Mesenchymal stem cell (in vitro differentiated cells and primary cell): Measurements from ENCODE around the gene GUCY2F.

ENCODE experiments used
- DNase-seq: peaks from one replicate; pipeline ENCODE4 v3.0.0-alpha.2; 2013
- H2AFZ ChIP-seq: one replicate; pipeline ENCODE4 v1.6.1; 2013; ENCODE audit warnings: low read depth, mild to moderate bottlenecking, control low read depth, inconsistent platforms, low read length, moderate library complexity
- H2AK5ac ChIP-seq: 2 replicates; pipeline ENCODE4 v1.6.1; 2013; ENCODE audit warnings: low read length, moderate library complexity, mild to moderate bottlenecking, inconsistent platforms; ENCODE audit not compliant: severe bottlenecking
- H2BK120ac ChIP-seq: one replicate; pipeline ENCODE4 v1.6.1; 2013; ENCODE audit warnings: low read depth, mild to moderate bottlenecking, inconsistent platforms, low read length, moderate library complexity
- H2BK12ac ChIP-seq, 2 experiments: one replicate each; pipeline ENCODE4 v1.6.1; 2013; ENCODE audit warnings: inconsistent platforms in 2 of 2, low read length in 2 of 2, mild to moderate bottlenecking in 2 of 2, moderate library complexity in 2 of 2, control low read depth in 1 of 2
- H2BK15ac ChIP-seq: one replicate; pipeline ENCODE4 v1.6.1; 2013; ENCODE audit warnings: mild to moderate bottlenecking, low read depth, inconsistent platforms; ENCODE audit not compliant: poor library complexity, severe bottlenecking
- H2BK5ac ChIP-seq: 2 replicates; pipeline ENCODE4 v1.6.1; 2013; ENCODE audit warnings: low read depth, mild to moderate bottlenecking, low read length, control low read depth, inconsistent platforms; ENCODE audit not compliant: poor library complexity, severe bottlenecking
- H3K14ac ChIP-seq, 2 experiments: one replicate each; pipeline ENCODE4 v1.6.1; 2013; ENCODE audit warnings: inconsistent platforms in 2 of 2, low read length in 2 of 2, control low read depth in 1 of 2, mild to moderate bottlenecking in 1 of 2, moderate library complexity in 1 of 2
- H3K18ac ChIP-seq, 2 experiments: one replicate each; pipeline ENCODE4 v1.6.1; 2013; ENCODE audit warnings: inconsistent platforms in 2 of 2, low read length in 2 of 2, control low read depth in 1 of 2, low read depth in 1 of 2, mild to moderate bottlenecking in 1 of 2
- H3K23ac ChIP-seq, 2 experiments: one replicate each; pipeline ENCODE4 v1.6.1; 2013; ENCODE audit warnings: inconsistent platforms in 2 of 2, low read length in 2 of 2, mild to moderate bottlenecking in 2 of 2, moderate library complexity in 2 of 2, control low read depth in 1 of 2
- H3K27ac ChIP-seq: 2 replicates; pipeline ENCODE4 v1.5.1; 2013; ENCODE audit warnings: mild to moderate bottlenecking, moderate library complexity, low read length, control low read depth, inconsistent platforms; ENCODE audit not compliant: poor library complexity, severe bottlenecking
- H3K27me3 ChIP-seq, 2 experiments: 2 replicates each; pipeline versions ENCODE4 v1.6.1 to v1.7.0; 2013; ENCODE audit warnings: low read length in 2 of 2, mild to moderate bottlenecking in 2 of 2, moderate library complexity in 2 of 2, control low read depth in 1 of 2, inconsistent platforms in 1 of 2; ENCODE audit not compliant: control insufficient read depth in 1 of 2, insufficient read depth in 1 of 2
- H3K36me3 ChIP-seq, 2 experiments: 2 replicates each; pipeline versions ENCODE4 v1.6.1 to v1.7.0; 2013; ENCODE audit warnings: low read length in 2 of 2, control low read depth in 1 of 2, inconsistent platforms in 1 of 2, low read depth in 1 of 2, mild to moderate bottlenecking in 1 of 2; ENCODE audit not compliant: insufficient read depth in 2 of 2, control insufficient read depth in 1 of 2
- H3K4ac ChIP-seq, 2 experiments: one replicate each; pipeline ENCODE4 v1.6.1; 2013; ENCODE audit warnings: inconsistent platforms in 2 of 2, low read length in 2 of 2, mild to moderate bottlenecking in 2 of 2, moderate library complexity in 2 of 2, control low read depth in 1 of 2, low read depth in 1 of 2
- H3K4me1 ChIP-seq: 2 replicates; pipeline ENCODE4 v1.6.1; 2013; ENCODE audit warnings: low read depth, low read length, control low read depth; ENCODE audit not compliant: control insufficient read depth, insufficient read depth
- H3K4me2 ChIP-seq: 2 replicates; pipeline ENCODE4 v1.6.1; 2013; ENCODE audit warnings: low read length, mild to moderate bottlenecking, inconsistent platforms; ENCODE audit not compliant: poor library complexity, severe bottlenecking
- H3K4me3 ChIP-seq, 2 experiments: 2 replicates each; pipeline versions ENCODE4 v1.5.1 to v1.7.0; 2013; ENCODE audit warnings: low read length in 2 of 2, mild to moderate bottlenecking in 2 of 2, control low read depth in 1 of 2, low read depth in 1 of 2; ENCODE audit not compliant: insufficient read depth in 1 of 2
- H3K79me1 ChIP-seq: replicated peaks from 2 replicates; pipeline ENCODE4 v1.6.1; 2013; ENCODE audit warnings: mild to moderate bottlenecking, control low read depth, low read length, inconsistent platforms; ENCODE audit not compliant: poor library complexity, severe bottlenecking
- H3K9ac ChIP-seq: 2 replicates; pipeline ENCODE4 v1.7.0; 2013; ENCODE audit warnings: mild to moderate bottlenecking, low read length, moderate library complexity
- H3K9me3 ChIP-seq: 2 replicates; pipeline ENCODE4 v1.7.0; 2013; ENCODE audit warnings: mild to moderate bottlenecking, low read length; ENCODE audit not compliant: control insufficient read depth
- H4K8ac ChIP-seq: one replicate; pipeline ENCODE4 v1.6.1; 2013; ENCODE audit warnings: inconsistent platforms, mild to moderate bottlenecking, low read length, moderate library complexity
- H4K91ac ChIP-seq: one replicate; pipeline ENCODE4 v1.6.1; 2013; ENCODE audit warnings: mild to moderate bottlenecking, low read length, inconsistent platforms
- WGBS: methylation state at CpG from one replicate; pipeline ENCODE4 v1.1.7; 2013; ENCODE audit warnings: mixed read lengths; 5-methylcytosine and 5-hydroxymethylcytosine counted together

GUCY2F gene

DNA sequence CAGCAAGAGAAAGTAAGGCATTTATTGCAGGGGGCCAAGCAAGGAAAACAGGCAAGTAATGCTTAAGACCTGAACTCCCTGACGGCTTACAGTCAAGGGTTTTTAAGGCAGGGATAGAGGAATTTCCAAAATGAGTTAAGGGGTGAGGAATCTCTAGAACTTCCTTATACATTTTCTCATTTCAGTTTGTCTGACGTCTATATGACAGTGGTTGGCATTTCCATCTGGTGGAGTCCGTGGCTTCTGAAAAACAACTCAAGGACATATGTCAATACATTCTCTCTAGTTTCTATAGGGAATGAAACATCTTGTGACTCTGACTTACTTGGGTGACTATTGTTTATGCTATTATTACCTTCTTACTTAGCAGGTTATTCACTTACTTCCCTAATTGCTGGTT, 19.3 kb upstream of the GUCY2F start:
- H3K4me3 ChIP-seq = no peak overlapping the region
- no peak overlapping the region for H3K14ac ChIP-seq
- no peaks in the 10 kb centered on the region for H3K9me3 ChIP-seq
- no peak overlapping the region for H2BK15ac ChIP-seq
- H3K27me3 ChIP-seq = peaks cover 0 to 76% of the 10 kb centered on the region in 2 experiments
- no peak overlapping the region for H4K8ac ChIP-seq
- no peaks in the 10 kb centered on the region for H3K36me3 ChIP-seq
- no peak overlapping the region for H3K9ac ChIP-seq
- H2BK12ac ChIP-seq = no peak overlapping the region
- no peak overlapping the region for H2BK120ac ChIP-seq
- H2BK5ac ChIP-seq = no peak overlapping the region
- no peak overlapping the region for H4K91ac ChIP-seq
- no peaks in the 10 kb centered on the region for H3K4me1 ChIP-seq
- no peak overlapping the region for H3K4me2 ChIP-seq
- H3K79me1 ChIP-seq = no peaks in the 10 kb centered on the region
- no peak overlapping the region for H3K23ac ChIP-seq
- H3K18ac ChIP-seq = no peak overlapping the region
- no peak overlapping the region for H3K27ac ChIP-seq
- no peak overlapping the region for H2AFZ ChIP-seq
- H3K4ac ChIP-seq = no peak overlapping the region
- DNase-seq = no peak
- H2AK5ac ChIP-seq = no peak overlapping the region
- WGBS = 86% methylated on average over 1 of the region's 3 CpGs

DNA sequence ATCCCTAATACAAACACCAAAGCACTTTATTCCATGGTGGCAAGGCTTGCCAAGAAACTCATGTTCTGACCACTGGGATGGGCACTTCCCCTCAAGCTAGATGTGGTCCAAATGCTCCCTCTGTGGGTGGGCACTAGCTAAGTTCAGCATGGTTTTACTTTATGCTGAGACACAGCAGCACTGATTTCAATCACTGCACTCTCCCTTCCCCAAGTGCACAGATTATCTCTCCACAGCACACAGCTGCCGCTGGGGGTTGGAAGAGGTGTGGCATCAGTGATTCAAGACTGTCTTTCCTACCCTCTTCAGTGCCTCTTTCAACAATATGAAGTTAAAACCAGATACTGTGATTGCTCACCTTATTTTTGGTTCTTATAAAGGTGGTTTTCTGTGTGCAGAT, 16.5 kb upstream of the GUCY2F start:
- Histone ChIP-seq H3K4me3 (no peak overlapping the region), H3K9ac (no peak overlapping the region), H2AFZ (no peak overlapping the region), H3K14ac (no peak overlapping the region), H2BK12ac (no peak overlapping the region), H3K9me3 (no peaks in the 10 kb centered on the region), H2BK5ac (no peak overlapping the region), H3K36me3 (no peaks in the 10 kb centered on the region), H4K8ac (no peak overlapping the region), H3K23ac (no peak overlapping the region), H4K91ac (no peak overlapping the region), H3K18ac (no peak overlapping the region), H3K4me1 (no peaks in the 10 kb centered on the region), H3K4me2 (no peak overlapping the region), H3K79me1 (no peaks in the 10 kb centered on the region), H3K27me3 (peaks cover 7 to 73% of the 10 kb centered on the region in 2 experiments), H2BK120ac (no peak overlapping the region), H2BK15ac (no peak overlapping the region), H3K4ac (no peak overlapping the region), H3K27ac (no peak overlapping the region), H2AK5ac (no peak overlapping the region)
- no peak for DNase-seq
- no CpG with 5 or more reads among the region's 1 CpG for WGBS

DNA sequence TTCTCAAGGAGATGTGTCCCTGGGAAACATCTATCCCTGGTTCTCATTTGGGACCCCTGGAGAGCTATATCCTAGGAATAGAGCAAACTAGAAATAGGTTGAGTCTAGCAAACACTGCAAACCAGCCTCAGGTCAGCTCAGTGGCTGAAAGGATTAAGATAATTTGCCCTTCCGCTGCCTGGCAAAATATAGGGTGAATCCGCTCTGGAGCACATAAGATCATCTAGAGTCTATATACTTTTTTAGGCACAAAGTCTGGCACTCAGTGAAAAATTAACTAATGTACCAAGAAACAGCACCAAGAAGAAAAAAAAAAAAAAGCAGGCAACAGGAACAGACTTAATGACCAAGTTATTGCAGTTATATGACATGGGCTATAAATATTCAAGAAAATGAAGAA, 7.3 kb upstream of the GUCY2F start:
- Histone ChIP-seq H2AK5ac (no peak overlapping the region), H3K79me1 (no peaks in the 10 kb centered on the region), H3K4me1 (no peaks in the 10 kb centered on the region), H2AFZ (no peak overlapping the region), H3K4me2 (no peak overlapping the region), H3K14ac (no peak overlapping the region), H3K9me3 (no peaks in the 10 kb centered on the region), H3K36me3 (no peaks in the 10 kb centered on the region), H3K18ac (no peak overlapping the region), H3K9ac (no peak overlapping the region), H2BK120ac (no peak overlapping the region), H4K91ac (no peak overlapping the region), H3K27ac (no peak overlapping the region), H2BK15ac (no peak overlapping the region), H2BK5ac (no peak overlapping the region), H2BK12ac (no peak overlapping the region), H3K23ac (no peak overlapping the region), H3K4me3 (no peak overlapping the region), H4K8ac (no peak overlapping the region), H3K27me3 (peaks cover under 1 to 38% of the 10 kb centered on the region in 2 experiments), H3K4ac (no peak overlapping the region)
- DNase-seq = no peak
- WGBS = 100% methylated on average over 2 of the region's 2 CpGs

DNA sequence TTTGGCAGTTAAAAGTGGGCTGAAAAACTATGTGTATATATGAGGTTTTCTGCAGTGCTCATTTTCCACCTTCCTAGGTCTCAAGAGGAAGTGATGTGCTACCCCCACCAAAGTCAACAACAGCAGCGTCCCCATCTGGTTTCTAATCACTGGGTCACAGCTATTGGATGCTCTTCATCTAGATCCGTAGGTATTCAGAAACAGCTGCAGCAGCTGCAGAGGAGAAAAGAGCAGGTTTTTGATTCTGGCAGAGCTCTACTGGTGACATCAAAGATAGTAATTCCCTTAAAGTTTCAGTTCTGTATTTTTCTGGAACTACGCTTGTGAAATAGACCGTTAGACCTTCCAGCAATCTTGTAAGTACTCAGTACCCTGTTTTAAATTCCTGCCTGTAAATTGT, 5.8 kb upstream of the GUCY2F start:
- no peak for DNase-seq
- no peak overlapping the region for H4K8ac ChIP-seq
- no peak overlapping the region for H2BK12ac ChIP-seq
- no peak overlapping the region for H3K4me2 ChIP-seq
- H2BK120ac ChIP-seq = no peak overlapping the region
- H3K79me1 ChIP-seq = no peaks in the 10 kb centered on the region
- H3K36me3 ChIP-seq = no peaks in the 10 kb centered on the region
- H2AFZ ChIP-seq = no peak overlapping the region
- no peaks in the 10 kb centered on the region for H3K9me3 ChIP-seq
- H3K4me1 ChIP-seq = no peaks in the 10 kb centered on the region
- no peak overlapping the region for H3K14ac ChIP-seq
- H2BK5ac ChIP-seq = no peak overlapping the region
- 63% methylated on average over 3 of the region's 4 CpGs for WGBS
- no peak overlapping the region for H3K27ac ChIP-seq
- H3K4ac ChIP-seq = no peak overlapping the region
- no peak overlapping the region for H3K23ac ChIP-seq
- no peak overlapping the region for H2BK15ac ChIP-seq
- H3K27me3 ChIP-seq = peaks cover 0 to 34% of the 10 kb centered on the region in 2 experiments
- no peak overlapping the region for H3K18ac ChIP-seq
- H4K91ac ChIP-seq = no peak overlapping the region
- no peak overlapping the region for H3K9ac ChIP-seq
- H2AK5ac ChIP-seq = no peak overlapping the region
- no peak overlapping the region for H3K4me3 ChIP-seq
